K562 treated with DMSO at 1 percent for 48 hours (cell line): ENCODE measurements around the gene OR2A25. TPM values are rescaled to one million over a fixed set of nuclear protein-coding genes. Genes with fewer than 3 reads are reported as not detected.

Experiments
- total RNA-seq: library from RNA; unstranded; fragments of 300-600 nt; gene quantifications from 2 replicates; pipeline ENCODE4 v1.2.3, GENCODE V29; 2022; ENCODE audit warnings: low replicate concordance; ENCODE audit errors: extremely low read depth

OR2A25 gene
- not detected in 2 replicates for total RNA-seq

GRCh38 chr7:144069511-144069910, at the start of gene OR2A25:
Gene OR2A25 (plus strand): TSS chr7:144069811. CDS start chr7:144074220, 4,409 bp downstream.

GRCh38 chr7:144048648-144049047, 21.0 kb upstream of the OR2A25 start, which contains the start of gene OR2A5:
Gene OR2A5 (plus strand): TSS chr7:144048948. CDS start chr7:144050402, 1,454 bp downstream.

GRCh38 chr7:144085978-144086377, 16.4 kb downstream of the OR2A25 start, which contains the start of gene OR2A12:
Gene OR2A12 (plus strand): TSS chr7:144086278. CDS start chr7:144095108, 8,830 bp downstream.

GRCh38 chr7:144109283-144109682, 39.7 kb downstream of the OR2A25 start, which contains the start of gene OR2A2:
Gene OR2A2 (plus strand): TSS chr7:144109583. CDS start chr7:144109583, 0 bp downstream.

GRCh38 chr7:144122876-144123275, 53.3 kb downstream of the OR2A25 start, which contains the start of gene OR2A14:
Gene OR2A14 (plus strand): TSS chr7:144123176. CDS start chr7:144129113, 5,937 bp downstream.

Other genes starting within 250 kb of the OR2A25 start
- gene TCAF1, start 167.6 kb upstream of the OR2A25 start, total RNA-seq: not detected in 2 replicates
- gene OR2F2, start 134.6 kb upstream of the OR2A25 start, total RNA-seq: not detected in 2 replicates
- not detected in 2 replicates for gene OR2F1, start 115.0 kb upstream of the OR2A25 start, total RNA-seq
- gene OR6B1, start 69.5 kb upstream of the OR2A25 start, total RNA-seq: not detected in 2 replicates
- gene OR2A5, start 20.9 kb upstream of the OR2A25 start, total RNA-seq: not detected in 2 replicates
- gene OR2A12, start 16.5 kb downstream of the OR2A25 start, total RNA-seq: not detected in 2 replicates
- not detected in 2 replicates for gene OR2A2, start 39.8 kb downstream of the OR2A25 start, total RNA-seq
- gene OR2A14, start 53.4 kb downstream of the OR2A25 start, total RNA-seq: not detected in 2 replicates
- not detected in 2 replicates for gene CTAGE4, start 113.7 kb downstream of the OR2A25 start, total RNA-seq
- gene ARHGEF35, start 126.0 kb downstream of the OR2A25 start, total RNA-seq: not detected in 2 replicates
- not detected in 2 replicates for gene OR2A42, start 169.8 kb downstream of the OR2A25 start, total RNA-seq
- not detected in 2 replicates for gene OR2A7, start 195.0 kb downstream of the OR2A25 start, total RNA-seq
- gene CTAGE8, start 199.5 kb downstream of the OR2A25 start, total RNA-seq: not detected in 2 replicates
- not detected in 2 replicates for gene OR2A1, start 242.6 kb downstream of the OR2A25 start, total RNA-seq